ENCODE measurements around the gene GLRX3. TPM values are rescaled to one million over a fixed set of nuclear protein-coding genes. Genes with fewer than 3 reads are reported as not detected.

GLRX3 gene
- total RNA-seq, 2 donors from 2014 or later, result 50.0 to 86.5 TPM

DNA sequence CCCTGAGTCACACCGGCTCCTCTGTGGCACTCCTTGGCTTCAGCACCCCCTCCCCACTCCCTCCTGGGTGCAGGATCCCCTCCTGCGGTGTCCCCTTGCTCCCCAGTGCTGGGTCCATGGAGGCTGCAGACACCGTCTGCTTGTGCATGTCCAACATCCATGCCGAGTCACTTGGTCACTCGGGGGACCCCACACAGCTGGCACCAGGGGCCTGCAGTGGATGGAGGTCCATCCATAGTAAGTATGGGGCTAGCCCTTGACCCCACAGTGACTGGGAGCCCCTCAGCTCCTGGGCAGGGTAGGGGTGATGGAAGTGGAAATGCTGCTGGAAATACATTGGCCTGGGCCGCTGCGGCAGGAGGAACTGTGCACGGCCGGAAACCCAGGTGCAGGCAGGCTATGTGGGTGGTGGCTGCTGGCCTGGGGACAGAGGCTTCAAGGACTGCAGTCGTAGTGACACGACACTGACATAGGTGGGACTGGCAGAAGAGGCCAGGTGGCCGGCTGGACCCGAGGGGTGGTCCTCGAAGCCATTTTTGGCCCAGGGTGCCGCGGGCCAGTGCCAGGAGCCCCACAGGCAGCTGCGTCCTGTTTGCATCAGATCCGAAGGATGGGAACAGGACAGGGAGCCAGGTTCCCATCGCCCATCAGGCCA, 58.9 kb downstream of the GLRX3 start:
- Histone ChIP-seq H3K4me1 (no peaks in the 10 kb centered on the region), H3K9ac (ENCODE audit: low read depth in 2 of 2, low read length in 2 of 2) (no peak overlapping the region), H3K9me3 (no peaks in the 10 kb centered on the region), H3K36me3 (no peaks in the 10 kb centered on the region), H3K27me3 (no peaks in the 10 kb centered on the region), H3K4me3 (no peak overlapping the region), H3K27ac (no peak overlapping the region)
- no peak for DNase-seq
- intact Hi-C loops (cut with DNase I), result loop anchor here (5.0 kb wide), 2 partner anchors 1592 to 1677 kb away; no protein-coding TSS in a partner anchor
- TF ChIP-seq, protein P1, sequence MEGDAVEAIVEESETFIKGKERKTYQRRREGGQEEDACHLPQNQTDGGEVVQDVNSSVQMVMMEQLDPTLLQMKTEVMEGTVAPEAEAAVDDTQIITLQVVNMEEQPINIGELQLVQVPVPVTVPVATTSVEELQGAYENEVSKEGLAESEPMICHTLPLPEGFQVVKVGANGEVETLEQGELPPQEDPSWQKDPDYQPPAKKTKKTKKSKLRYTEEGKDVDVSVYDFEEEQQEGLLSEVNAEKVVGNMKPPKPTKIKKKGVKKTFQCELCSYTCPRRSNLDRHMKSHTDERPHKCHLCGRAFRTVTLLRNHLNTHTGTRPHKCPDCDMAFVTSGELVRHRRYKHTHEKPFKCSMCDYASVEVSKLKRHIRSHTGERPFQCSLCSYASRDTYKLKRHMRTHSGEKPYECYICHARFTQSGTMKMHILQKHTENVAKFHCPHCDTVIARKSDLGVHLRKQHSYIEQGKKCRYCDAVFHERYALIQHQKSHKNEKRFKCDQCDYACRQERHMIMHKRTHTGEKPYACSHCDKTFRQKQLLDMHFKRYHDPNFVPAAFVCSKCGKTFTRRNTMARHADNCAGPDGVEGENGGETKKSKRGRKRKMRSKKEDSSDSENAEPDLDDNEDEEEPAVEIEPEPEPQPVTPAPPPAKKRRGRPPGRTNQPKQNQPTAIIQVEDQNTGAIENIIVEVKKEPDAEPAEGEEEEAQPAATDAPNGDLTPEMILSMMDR (IDR thresholded peaks at IDR 0.05), result no peak

GRCh38 chr10:130195746-130196294, 59.6 kb downstream of the GLRX3 start:
- Histone ChIP-seq H3K4me3 (no peak overlapping the region), H3K9me3 (no peaks in the 10 kb centered on the region), H3K27me3 (no peaks in the 10 kb centered on the region), H3K36me3 (no peaks in the 10 kb centered on the region), H3K9ac (ENCODE audit: low read depth in 2 of 2, low read length in 2 of 2) (no peak overlapping the region), H3K4me1 (no peaks in the 10 kb centered on the region), H3K27ac (no peak overlapping the region)
- intact Hi-C loops (cut with DNase I), result no loop called here
- DNase-seq, result no peak
- TF ChIP-seq, protein P1 (IDR thresholded peaks at IDR 0.05), result no peak

GRCh38 chr10:130196511-130197487, 60.6 kb downstream of the GLRX3 start:
- Histone ChIP-seq H3K4me3 (no peak overlapping the region), H3K27me3 (no peaks in the 10 kb centered on the region), H3K36me3 (no peaks in the 10 kb centered on the region), H3K4me1 (no peaks in the 10 kb centered on the region), H3K9me3 (no peaks in the 10 kb centered on the region), H3K27ac (no peak overlapping the region), H3K9ac (ENCODE audit: low read depth in 2 of 2, low read length in 2 of 2) (no peak overlapping the region)
- intact Hi-C loops (cut with DNase I), result no loop called here
- DNase-seq, result no peak
- TF ChIP-seq, protein P1 (IDR thresholded peaks at IDR 0.05), result no peak

GRCh38 chr10:130198651-130199050, 62.5 kb downstream of the GLRX3 start:
- Histone ChIP-seq H3K36me3 (no peaks in the 10 kb centered on the region), H3K4me3 (no peak overlapping the region)

More at GRCh38 chr10:130198651-130199050, 62.5 kb downstream of the GLRX3 start:
- Histone ChIP-seq H3K9me3 (no peaks in the 10 kb centered on the region), H3K4me1 (no peaks in the 10 kb centered on the region), H3K27ac (no peak overlapping the region), H3K9ac (ENCODE audit: low read depth in 2 of 2, low read length in 2 of 2) (no peak overlapping the region), H3K27me3 (no peaks in the 10 kb centered on the region)
- intact Hi-C loops (cut with DNase I), result no loop called here
- TF ChIP-seq, protein P1 (IDR thresholded peaks at IDR 0.05), result no peak
- no peak for DNase-seq

Data from colonic mucosa (tissue), 4 donors.